ENCODE results near the gene SRBD1.

GRCh38 chr2:45406621-45407020 lies 204.4 kb downstream of the SRBD1 start:
- no peak for TF ChIP-seq CTCF (IDR thresholded peaks at IDR 0.05)
- TF ChIP-seq POLR2AphosphoS5 (IDR thresholded peaks at IDR 0.05) = no peak
- TF ChIP-seq POLR2A (IDR thresholded peaks at IDR 0.05) = no peak

Measured in stomach (tissue), 4 donors.